Nephron (organoid): ENCODE data around the gene FCN2.

Experiments used
- H3K27ac Mint-ChIP-seq, 3 experiments: 2 replicates each; pipeline ENCODE4 v1.8.0; 2020; ENCODE audit warnings: mixed read lengths in 3 of 3, mild to moderate bottlenecking in 2 of 3, moderate library complexity in 1 of 3
- H3K27me3 Mint-ChIP-seq: 2 replicates; pipeline ENCODE4 v1.8.0; 2021; ENCODE audit warnings: low read depth, mild to moderate bottlenecking, moderate library complexity, mixed read lengths
- H3K36me3 Mint-ChIP-seq: 2 replicates; pipeline ENCODE4 v1.8.0; 2020; ENCODE audit warnings: low read depth, mixed read lengths
- H3K4me1 Mint-ChIP-seq: 2 replicates; pipeline ENCODE4 v1.8.0; 2020; ENCODE audit warnings: mixed read lengths
- H3K4me3 Mint-ChIP-seq, 3 experiments: 2 replicates each; pipeline ENCODE4 v1.8.0; 2020; ENCODE audit warnings: mild to moderate bottlenecking in 3 of 3, mixed read lengths in 3 of 3, moderate library complexity in 2 of 3
- H3K9me3 Mint-ChIP-seq: 2 replicates; pipeline ENCODE4 v1.8.0; 2020; ENCODE audit warnings: mixed read lengths
- TF ChIP-seq, protein P1 (sequence below), 3 experiments: fragments of 200-600 bp; sonication (generic); IDR thresholded peaks; one replicate each; pipeline ENCODE4 v1.5.0; 2021; ENCODE audit warnings: antibody characterized with exemption in 3 of 3; ENCODE audit not compliant: unreplicated experiment in 3 of 3

Gene FCN2

DNA sequence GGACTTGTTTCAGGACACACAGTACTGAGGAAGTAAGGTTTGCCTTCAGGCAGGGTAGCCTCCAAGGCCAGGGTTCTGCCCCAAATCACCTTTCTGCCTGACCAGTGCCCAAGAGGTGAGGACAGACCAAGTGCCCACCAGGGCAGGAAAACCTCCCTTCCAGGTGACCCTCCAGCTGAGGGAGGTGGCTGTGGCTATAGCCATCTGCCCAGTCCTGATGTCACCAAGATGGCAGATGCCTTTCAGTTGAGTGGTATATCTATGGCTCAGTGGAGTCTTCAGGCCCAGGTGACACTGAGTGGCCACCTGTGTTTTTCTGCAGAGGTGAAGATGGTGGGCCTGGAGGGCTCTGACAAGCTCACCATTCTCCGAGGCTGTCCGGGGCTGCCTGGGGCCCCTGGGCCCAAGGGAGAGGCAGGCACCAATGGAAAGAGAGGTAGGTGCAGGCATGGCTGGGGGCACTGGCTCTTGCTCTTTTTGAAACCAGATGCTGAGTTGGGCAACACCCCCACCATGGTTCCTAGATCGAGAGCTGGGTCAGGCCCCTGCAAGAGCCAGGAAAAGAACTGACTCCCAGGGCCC is 1.7 kb downstream of the FCN2 start:
- Mint-ChIP-seq H3K9me3 (no peaks in the 10 kb centered on the region), H3K4me1 (no peaks in the 10 kb centered on the region), H3K27me3 (peaks cover 10% of the 10 kb centered on the region), H3K4me3 (no peak overlapping the region), H3K36me3 (no peaks in the 10 kb centered on the region), H3K27ac (no peak overlapping the region)
- TF ChIP-seq, protein P1, sequence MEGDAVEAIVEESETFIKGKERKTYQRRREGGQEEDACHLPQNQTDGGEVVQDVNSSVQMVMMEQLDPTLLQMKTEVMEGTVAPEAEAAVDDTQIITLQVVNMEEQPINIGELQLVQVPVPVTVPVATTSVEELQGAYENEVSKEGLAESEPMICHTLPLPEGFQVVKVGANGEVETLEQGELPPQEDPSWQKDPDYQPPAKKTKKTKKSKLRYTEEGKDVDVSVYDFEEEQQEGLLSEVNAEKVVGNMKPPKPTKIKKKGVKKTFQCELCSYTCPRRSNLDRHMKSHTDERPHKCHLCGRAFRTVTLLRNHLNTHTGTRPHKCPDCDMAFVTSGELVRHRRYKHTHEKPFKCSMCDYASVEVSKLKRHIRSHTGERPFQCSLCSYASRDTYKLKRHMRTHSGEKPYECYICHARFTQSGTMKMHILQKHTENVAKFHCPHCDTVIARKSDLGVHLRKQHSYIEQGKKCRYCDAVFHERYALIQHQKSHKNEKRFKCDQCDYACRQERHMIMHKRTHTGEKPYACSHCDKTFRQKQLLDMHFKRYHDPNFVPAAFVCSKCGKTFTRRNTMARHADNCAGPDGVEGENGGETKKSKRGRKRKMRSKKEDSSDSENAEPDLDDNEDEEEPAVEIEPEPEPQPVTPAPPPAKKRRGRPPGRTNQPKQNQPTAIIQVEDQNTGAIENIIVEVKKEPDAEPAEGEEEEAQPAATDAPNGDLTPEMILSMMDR (IDR thresholded peaks at IDR 0.05; ENCODE audit: unreplicated experiment in 3 of 3) = no peak

DNA sequence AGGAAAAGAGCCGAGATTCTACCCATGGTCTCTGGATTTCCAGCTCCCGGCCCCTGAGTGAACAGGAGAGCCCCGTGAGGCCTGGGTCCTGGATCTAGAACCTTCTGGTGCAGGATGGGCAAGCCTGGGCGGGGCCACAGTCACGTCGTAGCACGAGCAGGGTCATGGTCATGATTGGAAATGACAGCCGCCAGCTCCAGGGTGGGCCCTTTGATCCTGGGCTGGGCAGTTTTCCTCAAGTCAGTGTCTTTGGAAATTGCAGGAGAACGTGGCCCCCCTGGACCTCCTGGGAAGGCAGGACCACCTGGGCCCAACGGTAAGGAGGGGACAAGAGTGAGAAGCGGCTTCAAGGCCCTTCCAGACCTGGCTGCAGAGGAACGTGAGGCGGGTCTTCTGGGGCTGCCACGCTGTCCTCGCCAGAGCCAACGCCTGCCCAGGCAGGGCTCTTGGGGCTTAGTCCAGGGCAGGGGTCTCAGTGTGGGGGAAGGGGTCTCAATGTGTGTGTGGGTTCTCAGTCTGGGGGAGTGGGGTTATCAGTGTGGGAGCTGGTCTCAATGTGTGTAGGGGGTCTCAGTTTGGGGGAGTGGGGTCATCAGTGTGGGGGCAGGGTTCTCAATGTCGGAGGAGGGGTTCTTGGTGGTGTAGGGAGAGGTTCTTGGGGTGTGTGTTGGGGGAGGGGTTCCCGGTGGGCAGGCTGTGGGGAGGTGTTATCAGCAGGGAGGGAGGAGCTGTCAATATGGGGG is 2.6 kb downstream of the FCN2 start:
- no peaks in the 10 kb centered on the region for H3K9me3 Mint-ChIP-seq
- H3K4me3 Mint-ChIP-seq = no peak overlapping the region
- TF ChIP-seq, protein P1 (IDR thresholded peaks at IDR 0.05; ENCODE audit: unreplicated experiment in 3 of 3) = no peak
- H3K27me3 Mint-ChIP-seq = peaks cover 16% of the 10 kb centered on the region
- H3K36me3 Mint-ChIP-seq = no peaks in the 10 kb centered on the region
- H3K27ac Mint-ChIP-seq = no peak overlapping the region
- no peaks in the 10 kb centered on the region for H3K4me1 Mint-ChIP-seq

DNA sequence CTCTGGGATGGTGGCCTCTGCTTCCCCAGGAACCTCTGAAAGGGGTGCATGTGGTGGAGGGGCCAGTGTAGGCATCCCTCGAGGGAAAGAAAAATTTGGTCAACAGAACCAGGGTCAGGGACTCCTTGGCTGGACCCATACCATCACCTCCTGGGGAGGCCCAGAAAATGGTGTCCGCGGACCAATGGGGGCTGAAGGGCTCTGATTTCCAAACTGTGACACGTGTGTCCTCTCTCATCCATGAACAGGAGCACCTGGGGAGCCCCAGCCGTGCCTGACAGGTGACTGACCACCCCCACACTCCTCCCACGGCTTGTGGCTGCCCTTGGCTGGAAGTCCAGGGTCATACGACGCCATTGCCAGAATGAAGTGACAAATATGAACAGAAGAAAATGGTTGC is 3.9 kb downstream of the FCN2 start:
- TF ChIP-seq, protein P1 (IDR thresholded peaks at IDR 0.05; ENCODE audit: unreplicated experiment in 3 of 3) = no peak
- Mint-ChIP-seq H3K27me3 (peaks cover 16% of the 10 kb centered on the region), H3K36me3 (no peaks in the 10 kb centered on the region), H3K27ac (no peak overlapping the region), H3K9me3 (no peaks in the 10 kb centered on the region), H3K4me3 (no peak overlapping the region), H3K4me1 (no peaks in the 10 kb centered on the region)

DNA sequence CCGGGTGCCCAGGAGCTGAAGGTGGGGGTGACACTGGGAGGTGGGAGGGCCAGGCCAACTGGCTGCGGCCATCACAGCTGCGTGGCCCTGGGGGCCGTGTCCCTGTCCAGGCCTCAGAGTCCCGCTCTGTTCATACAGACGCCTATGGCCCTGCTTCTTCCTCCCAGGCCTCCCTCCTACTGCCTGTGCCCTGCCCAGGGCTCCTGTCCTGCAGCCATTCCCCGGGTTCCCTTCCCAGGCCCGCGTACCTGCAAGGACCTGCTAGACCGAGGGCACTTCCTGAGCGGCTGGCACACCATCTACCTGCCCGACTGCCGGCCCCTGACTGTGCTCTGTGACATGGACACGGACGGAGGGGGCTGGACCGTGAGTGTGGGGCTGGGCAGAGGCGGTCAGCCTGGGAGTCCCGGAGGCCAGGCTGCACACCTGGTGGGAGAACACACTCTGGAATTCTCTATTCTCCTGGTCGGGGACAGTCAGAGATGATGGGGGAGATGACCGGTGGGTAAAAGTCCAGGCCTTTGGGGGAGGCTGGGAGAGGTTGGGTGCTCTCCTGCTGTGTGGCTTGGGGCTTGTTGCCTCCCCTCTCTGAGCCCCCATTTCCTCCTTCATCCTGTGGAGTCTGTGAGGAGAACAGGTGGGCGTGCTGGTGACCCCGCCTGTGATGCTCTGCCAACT is 4.5 kb downstream of the FCN2 start:
- Mint-ChIP-seq H3K36me3 (no peaks in the 10 kb centered on the region), H3K27ac (no peak overlapping the region), H3K9me3 (no peaks in the 10 kb centered on the region), H3K4me1 (no peaks in the 10 kb centered on the region), H3K4me3 (no peak overlapping the region), H3K27me3 (peaks cover 13% of the 10 kb centered on the region)
- TF ChIP-seq, protein P1 (IDR thresholded peaks at IDR 0.05; ENCODE audit: unreplicated experiment in 3 of 3) = no peak

DNA sequence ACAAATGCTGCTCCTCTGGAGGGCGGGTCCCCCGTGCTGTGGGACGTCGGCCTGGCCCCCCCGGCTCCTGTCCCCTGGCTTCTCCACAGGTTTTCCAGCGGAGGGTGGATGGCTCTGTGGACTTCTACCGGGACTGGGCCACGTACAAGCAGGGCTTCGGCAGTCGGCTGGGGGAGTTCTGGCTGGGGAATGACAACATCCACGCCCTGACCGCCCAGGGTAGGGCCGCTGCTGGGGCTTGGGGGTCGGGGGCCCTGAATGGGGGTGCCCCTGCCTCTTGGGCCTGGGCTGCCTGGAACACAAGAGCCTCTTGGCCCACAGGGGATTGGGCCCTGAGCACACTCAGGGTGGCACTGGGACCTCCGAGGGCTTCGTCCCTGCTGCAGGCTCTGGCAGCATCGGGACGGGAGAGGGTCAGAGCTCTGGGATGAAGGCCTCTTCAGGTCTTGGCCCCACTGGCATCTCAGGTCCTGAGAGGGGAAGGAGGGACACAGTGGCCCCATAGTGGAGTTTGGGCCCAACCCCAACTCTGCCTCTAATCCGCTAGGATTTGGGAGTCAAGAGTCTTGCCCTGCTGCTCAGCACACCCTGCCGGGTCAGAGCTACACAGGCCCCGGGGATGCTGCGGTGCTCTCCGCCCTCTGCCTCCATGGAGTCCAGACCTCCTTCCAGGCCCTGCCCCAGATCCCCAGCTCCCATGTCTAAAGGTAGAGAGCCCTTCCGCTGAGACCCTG is 5.2 kb downstream of the FCN2 start:
- Mint-ChIP-seq H3K36me3 (no peaks in the 10 kb centered on the region), H3K27ac (no peak overlapping the region), H3K27me3 (peaks cover 13% of the 10 kb centered on the region), H3K4me3 (no peak overlapping the region), H3K4me1 (peaks cover under 1% of the 10 kb centered on the region), H3K9me3 (no peaks in the 10 kb centered on the region)
- TF ChIP-seq, protein P1 (IDR thresholded peaks at IDR 0.05; ENCODE audit: unreplicated experiment in 3 of 3) = no peak
